Panc1 (cell line): ENCODE data around the gene TRIM62.

ENCODE experiments used
- CTCF ChIP-seq: fragments of 450-650 bp; IDR thresholded peaks from 2 replicates; pipeline ENCODE4 v1.5.1; 2017; ENCODE audit warnings: mild to moderate bottlenecking
- POLR2AphosphoS5 ChIP-seq: IDR thresholded peaks from 2 replicates; pipeline ENCODE4 v1.6.1; 2012; ENCODE audit warnings: mild to moderate bottlenecking, low read depth, low read length, moderate library complexity
- REST ChIP-seq, 2 experiments: IDR thresholded peaks; 2 replicates each; pipeline ENCODE4 v1.6.1; 2011 to 2012; ENCODE audit warnings: low read depth in 2 of 2, control low read depth in 1 of 2, low read length in 1 of 2, mild to moderate bottlenecking in 1 of 2, moderate library complexity in 1 of 2; ENCODE audit not compliant: insufficient read depth in 1 of 2
- SIN3A ChIP-seq: IDR thresholded peaks from 2 replicates; pipeline ENCODE4 v1.6.1; 2012; ENCODE audit warnings: low read depth, mild to moderate bottlenecking, low read length, moderate library complexity, borderline replicate concordance; ENCODE audit not compliant: insufficient read depth
- TCF7L2 ChIP-seq: IDR thresholded peaks from 2 replicates; pipeline ENCODE4 v1.6.1; 2011; ENCODE audit warnings: mild to moderate bottlenecking, low read depth, low read length, inconsistent platforms

- TF ChIP-seq CTCF: no peak
- no peak for TF ChIP-seq POLR2AphosphoS5
- TF ChIP-seq SIN3A: no peak
- no peak for TF ChIP-seq REST (IDR thresholded peaks at IDR 0.05; ENCODE audit: insufficient read depth in 1 of 2, low read depth in 2 of 2, low read length in 1 of 2)
- TF ChIP-seq TCF7L2: no peak
These were observed 5.1 kb upstream of the TRIM62 start for GRCh38 chr1:33186936-33187335.
